Measurements from ENCODE around the gene HNRNPA1.
"Not testable (repeated sequence)": the region's sequence is repeated elsewhere in the genome, so short reads cannot be mapped to it uniquely, and the experiment has no call there.

The HNRNPA1 gene

DNA sequence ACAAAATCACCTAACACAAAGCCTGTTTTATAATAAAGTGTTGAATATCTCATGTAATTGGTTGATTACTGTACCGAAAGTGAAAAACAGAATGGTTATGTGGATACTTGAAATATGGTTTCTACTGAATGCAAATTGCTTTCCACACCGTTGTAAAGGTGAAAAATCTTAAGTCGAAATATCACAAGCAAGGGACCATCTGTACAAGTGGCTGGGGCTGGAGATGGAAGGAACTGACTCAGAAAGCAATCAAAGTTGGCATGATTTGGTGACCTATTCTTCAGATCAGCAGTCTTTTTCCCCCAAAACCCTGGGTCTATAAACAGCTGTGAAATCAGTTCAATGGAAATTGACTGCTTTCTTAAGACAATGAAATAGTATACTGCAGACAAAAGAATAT lies 4.2 kb upstream of the HNRNPA1 start:
- DNase-seq (ENCODE audit: low read depth in 3 of 3), result no peak

DNA sequence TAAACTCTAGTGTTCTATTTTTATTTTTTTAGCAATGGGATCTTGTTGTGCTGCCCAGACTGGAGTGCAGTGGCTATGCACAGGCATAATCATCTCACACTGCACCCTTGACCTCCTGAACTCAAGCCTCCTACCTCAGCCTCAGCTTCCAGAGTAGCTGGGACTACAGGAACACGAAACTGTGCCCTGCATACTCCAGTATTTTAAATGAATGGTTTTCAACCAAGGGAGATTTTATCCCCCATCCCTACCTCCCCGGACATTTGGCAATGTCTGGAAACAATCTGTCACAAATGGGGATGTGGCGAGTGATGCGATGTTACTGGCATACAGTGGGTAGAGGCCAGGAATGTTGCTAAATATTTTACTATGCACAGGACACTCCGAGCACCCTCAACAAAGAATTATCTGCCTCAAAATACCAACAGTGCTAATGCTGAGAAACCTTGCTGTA lies 2.7 kb upstream of the HNRNPA1 start:
- DNase-seq (ENCODE audit: low read depth in 3 of 3), result no peak

- DNase-seq (ENCODE audit: low read depth in 3 of 3), result no peak
These were observed 1.3 kb upstream of the HNRNPA1 start for GRCh38 chr12:54279227-54279631.

GRCh38 chr12:54279632-54280467 lies 676 bp upstream of the HNRNPA1 start, which contains the start of gene CBX5:
Gene CBX5, minus strand, starts transcription at chr12:54280122. Its CDS starts 22,472 bp downstream, at chr12:54257650.
- peak; percentile 98 to 99 (median 99) for DNase-seq (ENCODE audit: low read depth in 3 of 3)

DNA sequence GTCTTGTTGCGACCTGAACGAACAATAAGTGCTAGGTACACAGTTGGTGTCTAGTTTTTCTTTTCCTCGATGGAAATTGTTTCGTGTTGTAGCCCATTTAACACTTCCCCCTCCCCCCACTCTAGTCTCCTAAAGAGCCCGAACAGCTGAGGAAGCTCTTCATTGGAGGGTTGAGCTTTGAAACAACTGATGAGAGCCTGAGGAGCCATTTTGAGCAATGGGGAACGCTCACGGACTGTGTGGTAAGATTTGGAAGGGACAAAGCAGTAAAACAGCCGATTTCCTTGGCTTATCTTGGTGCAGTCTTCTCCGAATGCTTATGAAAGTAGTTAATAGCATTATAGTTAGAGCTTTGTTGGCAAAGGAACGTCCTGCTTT lies 724 bp downstream of the HNRNPA1 start:
- not testable (repeated sequence) for DNase-seq (ENCODE audit: low read depth in 3 of 3)

GRCh38 chr12:54281694-54282093 lies 1.2 kb downstream of the HNRNPA1 start:
- DNase-seq (ENCODE audit: low read depth in 3 of 3), result not testable (repeated sequence)

GRCh38 chr12:54282949-54283593 lies 2.5 kb downstream of the HNRNPA1 start:
- DNase-seq (ENCODE audit: low read depth in 3 of 3), result no peak

DNA sequence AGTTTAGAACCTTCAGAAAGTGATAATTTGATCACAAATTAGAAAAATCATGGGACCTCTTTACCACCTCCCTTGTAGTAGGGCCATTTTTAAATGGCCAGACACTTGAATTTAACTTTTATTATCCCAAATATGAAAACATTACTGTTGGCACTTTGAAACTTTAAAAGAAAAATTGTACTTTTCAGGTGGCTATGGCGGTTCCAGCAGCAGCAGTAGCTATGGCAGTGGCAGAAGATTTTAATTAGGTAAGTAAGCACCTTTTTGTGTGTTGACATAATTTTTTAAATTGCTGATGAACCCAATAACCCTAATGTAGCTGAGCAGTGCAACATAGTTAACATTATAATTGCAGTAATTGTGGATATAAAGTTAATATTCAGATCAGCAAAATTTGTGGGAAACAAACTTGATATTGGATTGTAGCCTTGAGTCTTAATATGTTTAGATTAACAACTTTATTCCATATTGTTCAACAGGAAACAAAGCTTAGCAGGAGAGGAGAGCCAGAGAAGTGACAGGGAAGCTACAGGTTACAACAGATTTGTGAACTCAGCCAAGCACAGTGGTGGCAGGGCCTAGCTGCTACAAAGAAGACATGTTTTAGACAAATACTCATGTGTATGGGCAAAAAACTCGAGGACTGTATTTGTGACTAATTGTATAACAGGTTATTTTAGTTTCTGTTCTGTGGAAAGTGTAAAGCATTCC lies 3.7 kb downstream of the HNRNPA1 start:
- DNase-seq (ENCODE audit: low read depth in 3 of 3), result not testable (repeated sequence)

DNA sequence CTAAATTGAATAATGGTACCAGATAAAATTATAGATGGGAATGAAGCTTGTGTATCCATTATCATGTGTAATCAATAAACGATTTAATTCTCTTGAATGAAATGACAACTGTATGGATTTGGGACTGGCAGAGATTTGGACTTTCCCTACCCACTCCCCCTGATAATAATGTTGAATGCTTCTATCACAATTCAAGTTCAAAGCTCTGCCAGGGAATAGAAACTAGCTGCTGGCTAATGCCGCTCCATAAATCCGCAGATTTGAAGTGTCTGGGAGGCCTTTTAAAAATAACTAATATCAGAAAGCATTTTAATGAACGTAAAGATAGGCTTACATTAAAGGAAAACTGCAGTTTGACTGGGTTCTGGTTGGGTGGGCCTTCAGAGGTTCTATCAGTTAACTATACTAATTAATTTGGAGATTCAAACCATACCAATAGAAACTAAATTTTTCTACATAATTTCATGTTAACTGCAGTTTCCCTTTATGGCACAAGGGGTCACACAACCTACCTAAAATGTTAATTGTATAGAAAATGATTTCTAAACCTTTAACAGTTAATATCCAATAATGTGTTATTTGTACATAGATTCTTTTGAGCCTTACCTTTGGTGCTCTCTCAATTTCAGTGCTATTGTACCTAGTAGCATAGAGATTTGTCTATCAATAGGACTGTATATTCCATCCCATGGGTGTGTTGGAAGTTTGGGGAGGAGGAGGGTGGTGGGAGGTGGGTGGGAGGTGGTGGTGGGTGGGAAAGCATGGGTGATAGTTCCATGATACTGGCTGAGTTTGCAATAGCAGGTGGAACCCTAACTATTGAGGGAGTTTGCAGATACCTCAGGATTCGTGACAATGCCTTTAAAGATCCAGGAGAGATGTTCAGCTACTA lies 4.9 kb downstream of the HNRNPA1 start:
- DNase-seq (ENCODE audit: low read depth in 3 of 3), result no peak

- DNase-seq (ENCODE audit: low read depth in 3 of 3), result no peak
These were observed 5.8 kb downstream of the HNRNPA1 start for GRCh38 chr12:54286042-54287030.

GRCh38 chr12:54287261-54288157 lies 7.0 kb downstream of the HNRNPA1 start:
- DNase-seq (ENCODE audit: low read depth in 3 of 3), result no peak

DNA sequence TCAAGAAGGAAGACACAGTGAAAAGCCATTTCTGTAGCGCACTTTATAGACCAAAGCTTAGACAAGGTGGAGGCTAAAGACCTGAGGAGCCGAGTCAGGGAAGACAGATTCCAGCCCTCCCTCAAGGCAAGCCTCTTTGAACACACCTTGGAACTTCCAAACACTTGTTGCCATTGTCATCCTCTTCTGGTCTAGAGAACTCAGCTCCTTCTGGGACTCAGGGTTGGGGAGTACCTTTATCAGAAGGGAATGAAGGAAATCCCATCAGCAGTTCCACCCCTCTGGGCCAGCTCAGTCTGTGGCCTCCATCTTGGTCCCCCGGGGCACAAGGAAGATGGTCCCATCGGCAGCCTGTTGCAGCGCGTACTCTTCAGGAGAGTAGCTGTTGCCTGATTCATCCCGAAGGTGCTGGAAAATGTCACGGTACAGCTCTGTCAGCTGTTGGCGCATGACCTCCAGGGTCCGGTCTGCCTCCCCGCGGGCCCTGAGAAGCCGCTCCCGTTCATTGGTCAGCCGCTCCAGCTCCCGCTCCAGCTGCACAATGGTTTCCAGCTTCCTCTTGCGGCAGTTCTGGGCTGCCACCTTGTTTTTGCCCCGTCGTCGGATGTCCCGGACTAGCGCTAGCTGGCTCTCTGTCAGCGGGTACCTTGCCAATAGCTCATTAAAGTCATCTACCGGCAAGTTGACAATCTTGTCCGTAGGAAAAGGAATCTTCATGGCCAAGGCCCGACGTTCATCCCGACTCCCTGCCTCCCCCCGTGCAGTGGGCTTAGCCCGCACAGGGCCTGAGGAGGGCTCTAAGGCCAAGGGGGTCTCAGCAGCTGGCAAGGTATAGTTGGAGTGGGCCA lies 11.8 kb downstream of the HNRNPA1 start:
- no peak for DNase-seq (ENCODE audit: low read depth in 3 of 3)

DNA sequence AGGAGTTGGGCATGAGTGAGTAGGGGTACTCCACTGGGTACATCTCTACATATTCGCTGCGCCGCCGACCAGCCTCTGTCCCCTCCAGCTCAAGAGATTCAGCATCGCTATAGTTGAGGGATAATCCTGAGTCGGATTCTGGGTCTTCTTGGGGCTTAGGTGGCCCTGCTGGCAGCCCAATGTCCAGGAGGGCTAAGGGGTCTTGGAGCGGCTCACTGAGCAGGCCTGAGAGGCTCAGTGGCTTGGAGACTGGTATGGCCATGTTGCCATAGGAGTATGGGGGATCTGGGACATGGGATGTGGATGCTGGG lies 12.4 kb downstream of the HNRNPA1 start:
- no peak for DNase-seq (ENCODE audit: low read depth in 3 of 3)

DNA sequence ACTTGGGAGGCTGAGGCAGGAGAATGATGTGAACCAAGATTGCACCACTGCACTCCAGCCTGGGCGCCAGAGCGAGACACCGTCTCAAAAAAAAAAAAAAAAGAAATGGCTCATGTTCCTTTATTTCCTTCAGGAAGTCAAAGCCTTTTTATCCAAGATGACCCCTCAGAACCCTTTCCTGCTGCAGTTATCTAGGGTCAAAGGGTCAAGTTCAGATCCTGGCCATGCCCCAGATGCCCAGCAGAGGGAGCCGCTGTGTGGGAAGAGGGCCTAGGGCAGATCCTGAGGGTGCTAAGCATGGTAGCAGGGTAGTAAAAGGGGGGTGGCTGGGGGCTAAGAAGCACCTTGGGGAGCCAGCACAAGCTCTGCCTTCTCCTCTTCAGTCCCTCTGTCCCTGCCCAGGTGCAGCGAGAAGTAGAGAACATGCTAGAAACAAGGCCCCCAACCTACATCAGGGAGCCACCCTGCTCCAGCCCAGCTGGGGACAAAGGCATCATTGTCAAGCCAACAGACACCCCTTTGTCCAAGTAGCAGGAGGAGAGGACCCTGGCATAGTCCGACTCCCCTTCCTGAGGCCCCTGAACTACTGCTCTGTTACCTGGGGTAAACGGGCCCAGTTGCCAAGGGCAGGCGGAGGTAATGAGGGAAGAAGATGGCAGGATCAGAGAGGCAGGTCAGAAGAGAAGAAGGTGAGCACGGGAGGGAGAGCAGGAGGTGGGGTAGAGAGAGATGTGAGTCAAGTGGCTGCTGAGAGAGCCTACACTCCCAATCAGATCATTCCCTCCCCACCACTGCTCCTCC lies 13.8 kb downstream of the HNRNPA1 start:
- peak in 2 of 3 experiments; percentile 25 to 30 for DNase-seq (ENCODE audit: low read depth in 3 of 3)

- DNase-seq (ENCODE audit: low read depth in 3 of 3), result no peak
These were observed 14.5 kb downstream of the HNRNPA1 start for GRCh38 chr12:54294953-54295566.

DNA sequence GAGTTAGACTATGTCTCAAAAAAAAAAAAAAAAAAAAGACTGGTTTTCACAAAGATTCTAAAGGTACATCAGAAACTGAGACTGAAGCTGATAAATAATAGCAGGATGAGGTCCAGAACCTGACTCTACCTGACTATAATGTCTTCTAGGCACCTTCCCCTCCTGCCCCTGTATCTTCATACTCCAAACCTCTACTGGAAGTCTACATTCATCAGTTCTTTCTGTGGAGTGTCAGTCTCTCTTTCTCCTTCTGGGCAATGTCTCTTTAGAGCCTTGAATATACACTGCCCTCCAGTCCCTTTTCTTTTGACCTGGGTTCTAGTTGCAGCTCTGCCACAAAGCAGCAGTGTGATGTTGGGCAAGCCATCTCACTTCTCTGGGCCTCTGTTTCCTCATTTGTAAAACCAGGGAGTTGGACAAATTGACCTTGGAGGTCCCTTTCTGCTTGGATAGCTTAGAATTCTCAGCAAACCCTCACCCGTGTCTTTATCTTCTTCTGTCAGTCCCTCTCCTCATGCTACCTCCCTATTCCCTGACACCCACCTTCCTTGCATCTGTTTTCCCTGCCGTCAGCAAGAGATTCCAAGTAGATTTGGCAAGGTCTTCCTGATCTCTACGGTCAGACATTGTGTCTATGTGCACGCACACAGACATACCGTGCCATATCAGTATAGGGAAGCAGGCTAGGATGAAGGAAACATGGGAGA lies 16.0 kb downstream of the HNRNPA1 start:
- DNase-seq (ENCODE audit: low read depth in 3 of 3), result no peak
